H1 (cell line): ENCODE results near the gene SLC6A3.

Experiments
- EZH2 ChIP-seq: fragments of 200-600 bp; sonication (generic); IDR thresholded peaks from 2 replicates; pipeline ENCODE4 v1.7.1; 2012; ENCODE audit warnings: low read depth, mild to moderate bottlenecking, moderate library complexity, low read length, inconsistent platforms; ENCODE audit not compliant: severe bottlenecking
- JUN ChIP-seq: IDR thresholded peaks from 2 replicates; pipeline ENCODE4 v1.6.1; 2011; ENCODE audit warnings: low read depth, mild to moderate bottlenecking, improper control_type of control experiment, low read length
- NRF1 ChIP-seq: IDR thresholded peaks from 2 replicates; pipeline ENCODE4 v1.6.1; 2011; ENCODE audit warnings: mild to moderate bottlenecking, low read depth, low read length, improper control_type of control experiment
- POLR2A ChIP-seq, 2 experiments: IDR thresholded peaks; 1 replicate in 1 of 2; 2 replicates in 1 of 2; pipeline ENCODE4 v1.6.1; 2011; ENCODE audit warnings: low read depth in 2 of 2, low read length in 2 of 2, mild to moderate bottlenecking in 2 of 2; ENCODE audit errors: control extremely low read depth in 1 of 2
- RBBP5 ChIP-seq: IDR thresholded peaks from 2 replicates; pipeline ENCODE4 v1.7.1; 2012; ENCODE audit warnings: low read depth, mild to moderate bottlenecking, inconsistent platforms, low read length, moderate library complexity, borderline replicate concordance
- SAP30 ChIP-seq: fragments of 300-600 bp; sonication (generic); IDR thresholded peaks from 2 replicates; pipeline ENCODE4 v1.7.1; 2012; ENCODE audit warnings: low read length, moderate library complexity, mild to moderate bottlenecking, inconsistent platforms; ENCODE audit not compliant: insufficient read depth, insufficient replicate concordance
- TAF1 ChIP-seq: IDR thresholded peaks from 2 replicates; pipeline ENCODE4 v1.6.1; 2011; ENCODE audit warnings: mild to moderate bottlenecking, low read depth, low read length
- TF ChIP-seq, protein P1 (sequence below): IDR thresholded peaks from 2 replicates; pipeline ENCODE4 v1.6.1; 2011; ENCODE audit warnings: low read depth, mild to moderate bottlenecking, low read length; ENCODE audit not compliant: insufficient read depth

DNA sequence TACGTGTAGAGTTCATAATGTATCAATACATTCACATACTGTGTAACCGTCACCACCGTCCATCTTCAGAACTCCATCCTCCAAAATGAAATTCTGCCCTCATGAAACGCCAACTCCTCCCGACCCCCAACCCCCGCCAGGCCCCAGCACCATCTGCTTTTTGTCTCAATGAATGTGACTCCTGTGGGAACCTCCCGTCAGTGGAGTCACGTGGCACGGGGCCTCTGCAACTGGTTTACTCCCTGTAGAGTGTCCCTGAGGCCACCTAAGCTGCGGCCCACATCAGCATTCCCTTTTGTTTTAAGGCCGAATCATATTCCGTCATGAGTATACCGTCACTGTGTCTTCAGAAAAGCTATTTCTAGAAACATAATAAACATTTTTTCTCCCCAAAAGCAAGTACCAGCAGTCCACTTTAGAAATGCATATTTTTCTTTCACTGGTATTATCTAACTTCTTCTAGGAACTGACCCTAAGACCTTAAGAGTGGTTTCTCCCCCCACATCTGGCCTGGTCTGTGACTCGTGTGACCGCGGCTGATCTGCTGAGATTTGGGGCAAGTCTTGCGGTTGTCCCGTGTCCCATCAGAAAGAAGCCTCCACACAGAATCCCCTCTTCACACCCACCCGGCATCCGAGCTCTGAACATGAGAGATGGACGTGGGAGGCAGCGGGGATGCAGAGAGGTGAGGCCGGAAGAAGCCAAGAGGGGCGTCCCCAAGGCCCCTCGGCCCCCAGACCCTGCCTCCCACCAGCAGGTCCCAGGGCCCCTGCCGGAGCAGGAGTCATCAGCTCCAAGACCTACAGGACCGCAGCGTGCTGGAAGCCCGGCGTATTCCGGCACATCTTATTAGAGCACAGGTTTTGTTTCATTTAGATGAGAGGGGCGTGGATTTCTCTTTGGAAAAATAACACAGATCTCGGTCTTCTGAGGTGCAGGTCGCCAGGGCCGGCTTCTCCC lies 38.3 kb downstream of the SLC6A3 start:
- TF ChIP-seq TAF1 (no peak), JUN (no peak), NRF1 (no peak), POLR2A (IDR thresholded peaks at IDR 0.05; ENCODE audit: control extremely low read depth in 1 of 2, low read depth in 2 of 2, low read length in 2 of 2) (no peak), SAP30 (no peak), RBBP5 (no peak), EZH2 (no peak)
- TF ChIP-seq, protein P1, sequence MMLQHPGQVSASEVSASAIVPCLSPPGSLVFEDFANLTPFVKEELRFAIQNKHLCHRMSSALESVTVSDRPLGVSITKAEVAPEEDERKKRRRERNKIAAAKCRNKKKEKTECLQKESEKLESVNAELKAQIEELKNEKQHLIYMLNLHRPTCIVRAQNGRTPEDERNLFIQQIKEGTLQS: no peak
